Mononuclear cell (primary cell): ENCODE data around the gene RHCG. TPM values are rescaled to one million over a fixed set of nuclear protein-coding genes. Genes with fewer than 3 reads are reported as not detected.
"Not testable (repeated sequence)": the region's sequence is repeated elsewhere in the genome, so short reads cannot be mapped to it uniquely, and the experiment has no call there.

Experiments
- H3K27me3 ChIP-seq: 2 replicates; pipeline ENCODE4 v1.6.0; 2011; ENCODE audit warnings: low read length, control low read depth; ENCODE audit not compliant: insufficient read depth
- H3K4me1 ChIP-seq: 2 replicates; pipeline ENCODE4 v1.5.1; 2011; ENCODE audit warnings: mild to moderate bottlenecking, low read length, control low read depth; ENCODE audit not compliant: insufficient read depth
- H3K4me3 ChIP-seq: 2 replicates; pipeline ENCODE4 v1.5.1; 2011; ENCODE audit warnings: mild to moderate bottlenecking, low read length, moderate library complexity
- H3K9me3 ChIP-seq: 2 replicates; pipeline ENCODE4 v1.5.1; 2011; ENCODE audit warnings: low read depth, mild to moderate bottlenecking, control low read depth, low read length
- total RNA-seq: library from RNA; depleted of rRNA; stranded (reverse); fragments of >200 nt; gene quantifications from one replicate; pipeline ENCODE4 v1.2.3, GENCODE V29; 2012

RHCG gene
- total RNA-seq, 1 donor, result not detected

DNA sequence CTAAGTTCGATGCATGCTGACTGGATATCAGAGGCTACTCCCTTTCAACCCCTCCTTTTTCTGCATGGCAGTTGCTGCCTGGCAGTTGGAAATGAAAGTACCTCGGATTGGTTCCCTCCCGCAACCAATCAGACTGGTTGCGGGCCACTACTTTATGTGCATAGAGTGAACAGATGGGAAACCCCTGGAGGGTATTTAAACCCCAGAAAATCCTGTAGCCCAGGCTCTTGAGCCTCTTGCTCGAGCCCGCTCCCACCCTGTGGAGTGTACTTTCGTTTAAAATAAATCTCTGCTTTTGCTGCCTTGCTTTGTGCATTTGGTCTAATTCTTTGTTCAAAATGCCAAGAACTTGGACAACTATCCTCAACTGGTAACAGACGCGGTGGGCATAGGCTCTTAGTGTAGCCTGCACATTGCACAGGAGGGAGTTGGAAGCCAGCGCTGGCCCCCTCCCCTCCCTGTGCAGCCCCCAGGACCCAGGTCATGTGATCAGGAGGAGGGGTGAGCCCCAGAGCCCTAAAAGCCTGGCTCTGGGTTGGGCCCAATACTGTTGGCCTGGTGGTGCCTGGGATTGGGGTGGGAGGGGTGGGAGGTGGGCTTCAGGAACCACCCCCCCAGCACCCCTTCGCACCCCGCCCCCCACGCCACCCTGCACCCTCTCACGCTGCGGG is 26.8 kb downstream of the RHCG start:
- Histone ChIP-seq H3K4me1 (no peaks in the 10 kb centered on the region), H3K9me3 (no peaks in the 10 kb centered on the region), H3K27me3 (peaks cover 16% of the 10 kb centered on the region), H3K4me3 (no peak overlapping the region)

DNA sequence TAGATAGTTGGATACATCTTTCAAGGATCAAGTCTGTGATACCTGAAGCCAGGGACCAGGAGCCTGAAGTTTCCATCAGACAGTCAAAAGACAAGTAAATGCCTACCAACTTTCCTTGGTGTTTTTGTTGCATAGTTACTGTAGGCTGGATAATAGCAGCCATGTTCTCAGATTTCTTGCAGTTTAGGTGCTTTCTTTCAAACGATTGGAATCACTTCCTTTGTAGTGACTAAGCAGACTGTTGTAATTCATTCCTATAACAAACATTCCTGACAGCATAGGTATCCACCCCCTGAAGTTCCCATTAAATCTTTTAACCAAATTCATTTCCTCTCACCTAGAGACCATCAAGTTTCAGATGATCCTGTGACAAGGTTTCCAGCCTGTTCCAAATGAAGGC is 27.6 kb downstream of the RHCG start:
- H3K4me1 ChIP-seq, H3K4me3 ChIP-seq, H3K9me3 ChIP-seq: not testable (repeated sequence)
- H3K27me3 ChIP-seq, result peaks cover 16% of the 10 kb centered on the region

DNA sequence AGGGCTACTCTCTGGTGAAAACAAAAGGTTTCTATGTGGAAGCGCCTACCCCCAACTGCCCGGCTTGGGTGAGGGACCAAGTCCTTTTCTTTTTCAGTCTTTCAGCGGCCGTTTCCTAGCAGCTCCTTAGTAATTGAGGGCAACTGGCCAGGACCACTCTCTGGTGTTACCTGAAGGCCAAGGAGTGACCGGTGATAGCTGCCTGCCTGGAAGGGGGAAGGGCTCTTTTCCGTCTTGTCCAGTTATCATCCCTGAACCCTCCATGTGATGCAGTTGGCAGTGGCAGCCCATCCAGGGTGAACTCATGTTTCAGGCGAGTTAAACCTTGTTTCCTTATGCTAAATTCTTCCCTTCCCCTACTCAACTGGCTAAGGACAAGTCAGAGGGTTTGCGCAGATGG is 33.3 kb downstream of the RHCG start:
- no peaks in the 10 kb centered on the region for H3K9me3 ChIP-seq

DNA sequence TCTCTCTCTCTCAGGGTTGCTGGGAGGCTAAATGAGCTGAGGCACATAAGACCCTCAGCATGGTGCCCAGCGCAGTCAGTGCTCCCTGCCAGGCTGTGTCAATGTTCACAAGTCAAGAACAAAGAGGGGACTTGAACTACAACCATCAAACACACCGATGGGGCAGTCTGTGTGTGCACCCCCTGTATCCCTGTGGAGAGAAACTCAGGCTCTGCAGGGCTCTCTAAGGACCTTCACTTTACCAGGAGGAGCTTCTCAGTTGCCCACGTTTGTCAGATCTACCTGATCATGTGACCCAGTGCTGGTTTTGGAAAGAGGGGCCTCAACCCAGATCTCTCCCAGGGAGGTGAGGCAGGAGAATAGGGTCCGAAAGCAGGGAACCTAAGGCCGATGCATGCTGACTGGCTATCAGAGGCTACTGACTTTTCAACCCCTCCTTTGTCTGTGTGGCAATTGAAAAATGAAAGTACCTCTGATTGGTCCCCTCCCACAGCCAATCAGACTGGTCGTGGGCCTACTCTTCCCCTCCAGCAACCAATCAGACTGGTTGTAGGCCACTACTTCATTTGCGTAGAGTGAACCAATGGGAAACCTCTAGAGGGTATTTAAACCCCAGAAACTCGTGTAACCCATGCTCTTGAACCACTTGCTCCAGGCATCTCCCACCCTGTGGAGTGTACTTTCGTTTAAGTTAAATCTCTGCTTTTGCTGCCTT is 34.0 kb downstream of the RHCG start:
- H3K4me3 ChIP-seq, result no peak overlapping the region
- H3K9me3 ChIP-seq, result no peaks in the 10 kb centered on the region
- H3K4me1 ChIP-seq, result no peaks in the 10 kb centered on the region
- no peaks in the 10 kb centered on the region for H3K27me3 ChIP-seq

More for the DNA sequence above, 33.3 kb downstream of the RHCG start:
- no peaks in the 10 kb centered on the region for H3K4me1 ChIP-seq
- no peak overlapping the region for H3K4me3 ChIP-seq
- H3K27me3 ChIP-seq, result no peaks in the 10 kb centered on the region

DNA sequence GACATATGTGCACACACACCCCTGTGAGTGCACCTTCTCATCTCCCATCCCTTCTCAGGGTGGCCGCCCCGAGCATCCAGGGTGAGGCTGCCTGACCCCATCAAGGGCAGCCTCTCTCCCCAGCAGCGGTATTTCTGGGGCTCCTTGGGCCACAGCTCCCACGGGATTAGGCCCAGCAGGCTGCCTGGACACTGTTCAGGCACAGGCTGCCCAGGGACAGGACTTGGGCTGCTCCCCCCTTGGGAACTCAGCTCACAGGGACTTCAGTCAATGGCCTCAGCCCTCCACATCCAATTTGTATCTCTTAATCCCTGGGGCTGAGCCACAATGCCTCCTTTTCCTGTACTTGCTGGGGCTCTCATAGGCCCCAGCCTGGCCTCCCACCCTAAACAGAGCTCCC is 35.0 kb downstream of the RHCG start:
- no peaks in the 10 kb centered on the region for H3K27me3 ChIP-seq
- H3K4me3 ChIP-seq, result no peak overlapping the region
- no peaks in the 10 kb centered on the region for H3K9me3 ChIP-seq
- no peaks in the 10 kb centered on the region for H3K4me1 ChIP-seq

DNA sequence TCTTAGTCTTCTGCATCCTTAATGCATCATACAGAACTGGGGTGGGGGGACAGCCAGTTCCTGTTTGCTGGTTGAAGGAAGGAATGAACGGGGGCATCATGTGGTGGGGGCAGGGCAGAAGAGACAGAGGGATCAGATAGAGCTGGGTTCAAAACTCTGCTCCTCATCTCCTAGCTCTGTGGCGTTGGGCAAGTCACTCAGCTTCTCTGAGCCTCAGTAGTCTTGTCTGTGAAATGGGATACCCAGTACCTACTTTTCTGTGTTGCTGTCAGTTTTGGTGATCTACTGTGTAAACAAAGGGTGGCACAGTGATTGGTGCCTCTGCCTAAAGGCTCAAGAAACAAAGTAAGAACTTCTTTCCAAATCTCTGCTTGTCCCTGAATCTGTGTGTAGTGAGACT is 36.3 kb downstream of the RHCG start:
- Histone ChIP-seq H3K4me1 (no peaks in the 10 kb centered on the region), H3K9me3 (no peaks in the 10 kb centered on the region), H3K27me3 (no peaks in the 10 kb centered on the region)

DNA sequence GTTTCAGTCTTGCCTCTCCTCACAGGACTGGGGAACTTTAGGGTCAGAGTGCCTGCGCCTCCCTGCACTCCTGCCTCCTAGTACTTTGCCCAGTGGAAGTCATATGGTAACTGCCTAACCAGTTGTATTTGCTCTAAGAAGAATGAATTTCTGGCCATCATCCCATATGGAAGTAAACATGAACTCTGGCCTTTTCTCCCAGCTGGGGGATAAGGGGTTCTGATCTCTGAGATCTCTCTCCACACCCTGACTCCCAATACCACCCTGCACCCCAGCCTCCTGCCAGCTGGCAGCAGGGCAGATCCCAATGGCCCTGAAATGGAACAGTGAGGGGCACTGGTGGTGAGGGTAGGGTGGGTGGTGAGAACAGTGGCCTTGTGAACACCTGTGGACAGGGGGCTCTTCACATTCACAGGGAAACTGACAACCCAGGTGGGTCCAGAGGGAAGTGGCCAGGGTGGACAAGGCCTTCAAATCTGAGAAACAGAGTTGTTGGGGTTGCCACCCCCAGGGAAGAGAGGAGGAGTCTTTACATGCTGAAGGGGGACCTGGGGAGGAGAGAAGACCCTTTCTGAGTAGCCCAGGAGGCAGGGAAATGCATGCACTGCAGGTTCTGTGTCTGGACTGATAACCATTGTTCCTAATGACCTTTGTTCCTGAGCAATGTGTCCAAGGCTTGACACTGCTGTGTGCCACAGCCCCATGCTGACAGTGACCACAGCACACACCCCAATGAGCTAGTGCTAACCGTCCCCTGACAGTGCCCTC is 36.9 kb downstream of the RHCG start:
- H3K4me1 ChIP-seq, result no peaks in the 10 kb centered on the region
- H3K4me3 ChIP-seq, result no peak overlapping the region
- H3K27me3 ChIP-seq, result no peaks in the 10 kb centered on the region
- H3K9me3 ChIP-seq, result no peaks in the 10 kb centered on the region

More for the DNA sequence above, 36.3 kb downstream of the RHCG start:
- H3K4me3 ChIP-seq, result no peak overlapping the region

DNA sequence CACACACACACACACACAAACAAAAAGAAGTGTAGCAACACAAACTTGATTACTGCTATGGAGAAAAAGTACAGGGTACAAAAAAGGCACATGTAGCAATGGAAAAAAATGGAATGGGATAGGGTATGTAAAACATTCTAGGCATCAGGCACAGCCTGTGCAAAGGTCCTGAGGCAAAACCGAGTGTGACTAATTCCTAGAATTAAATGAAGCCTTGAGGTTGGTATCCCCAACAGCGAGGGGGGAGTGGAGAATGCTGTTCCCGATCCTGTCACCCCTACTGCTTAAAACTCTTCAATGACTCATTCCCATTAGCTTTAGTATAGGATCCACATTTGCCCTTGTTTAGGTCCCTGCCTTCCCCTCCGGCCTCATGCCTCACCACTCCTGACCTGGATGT is 37.9 kb downstream of the RHCG start:
- Histone ChIP-seq H3K9me3 (no peaks in the 10 kb centered on the region), H3K4me3 (no peak overlapping the region)

DNA sequence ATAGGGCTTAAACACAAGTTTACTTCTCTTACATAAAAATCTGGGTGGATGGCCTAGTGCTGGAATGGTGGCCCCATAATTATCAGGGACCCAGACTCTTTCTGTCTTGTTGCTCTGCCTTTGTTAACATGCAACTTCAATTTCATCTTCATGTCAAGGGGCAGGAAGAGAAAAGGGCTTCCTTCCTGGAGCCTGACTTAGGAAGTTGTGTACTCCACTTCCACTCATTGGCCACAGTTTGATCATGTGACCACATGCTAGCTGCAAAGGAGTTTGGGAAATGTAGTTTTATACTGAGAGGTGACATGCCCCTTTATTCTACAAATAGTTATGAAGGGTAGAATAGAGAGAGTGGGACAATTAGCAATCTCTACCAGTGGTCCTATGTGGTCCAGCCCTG is 39.3 kb downstream of the RHCG start:
- H3K4me3 ChIP-seq, result no peak overlapping the region
- no peaks in the 10 kb centered on the region for H3K9me3 ChIP-seq
- H3K27me3 ChIP-seq, result peaks cover 2% of the 10 kb centered on the region
- H3K4me1 ChIP-seq, result no peaks in the 10 kb centered on the region

More for the DNA sequence above, 37.9 kb downstream of the RHCG start:
- Histone ChIP-seq H3K4me1 (no peaks in the 10 kb centered on the region), H3K27me3 (no peaks in the 10 kb centered on the region)

DNA sequence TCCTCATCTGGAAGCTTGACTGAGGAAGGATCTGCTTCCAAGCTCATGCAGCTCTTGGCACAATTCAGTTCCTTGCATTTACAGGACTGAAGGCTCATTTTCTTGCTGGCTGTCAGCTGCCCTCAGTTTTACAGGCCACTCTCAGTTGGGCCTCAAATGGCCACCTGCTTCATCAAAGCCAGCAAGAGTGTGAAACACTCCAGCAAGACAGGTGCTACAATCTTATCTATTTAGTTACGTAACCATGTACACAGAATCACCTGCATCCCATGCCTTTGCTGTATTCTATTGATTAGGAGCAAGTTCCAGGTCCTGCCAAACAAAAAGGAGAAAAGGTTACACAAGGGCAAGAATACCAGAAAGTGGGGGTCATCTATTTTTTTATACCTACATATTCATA is 40.8 kb downstream of the RHCG start:
- Histone ChIP-seq H3K9me3 (no peaks in the 10 kb centered on the region), H3K4me3 (no peak overlapping the region), H3K4me1 (no peaks in the 10 kb centered on the region), H3K27me3 (peaks cover 7% of the 10 kb centered on the region)

DNA sequence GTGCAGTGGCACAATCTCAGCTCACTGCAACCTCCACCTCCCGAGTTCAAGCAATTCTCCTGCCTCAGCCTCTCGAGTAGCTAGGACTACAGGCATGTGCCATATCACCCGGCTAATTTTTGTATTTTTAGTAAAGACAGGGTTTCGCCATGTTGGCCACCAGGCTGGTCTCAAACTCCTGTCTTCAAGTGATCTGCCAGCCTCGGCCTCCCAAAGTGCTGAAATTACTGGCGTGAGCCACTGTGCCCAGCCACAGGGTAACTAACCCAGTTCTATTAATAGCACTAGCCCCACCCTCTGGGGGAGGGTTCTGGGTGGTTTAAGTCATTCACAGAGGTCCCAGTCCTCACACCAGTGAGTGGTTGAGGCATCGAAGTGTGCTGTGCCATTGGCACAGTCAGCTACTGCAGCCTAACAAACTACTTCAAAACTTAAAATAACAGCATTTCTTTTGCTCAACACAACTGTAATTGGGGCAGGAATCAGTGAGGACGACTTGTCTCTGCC is 44.0 kb downstream of the RHCG start:
- no peaks in the 10 kb centered on the region for H3K9me3 ChIP-seq
- no peak overlapping the region for H3K4me3 ChIP-seq
- no peaks in the 10 kb centered on the region for H3K4me1 ChIP-seq
- peaks cover 17% of the 10 kb centered on the region for H3K27me3 ChIP-seq

DNA sequence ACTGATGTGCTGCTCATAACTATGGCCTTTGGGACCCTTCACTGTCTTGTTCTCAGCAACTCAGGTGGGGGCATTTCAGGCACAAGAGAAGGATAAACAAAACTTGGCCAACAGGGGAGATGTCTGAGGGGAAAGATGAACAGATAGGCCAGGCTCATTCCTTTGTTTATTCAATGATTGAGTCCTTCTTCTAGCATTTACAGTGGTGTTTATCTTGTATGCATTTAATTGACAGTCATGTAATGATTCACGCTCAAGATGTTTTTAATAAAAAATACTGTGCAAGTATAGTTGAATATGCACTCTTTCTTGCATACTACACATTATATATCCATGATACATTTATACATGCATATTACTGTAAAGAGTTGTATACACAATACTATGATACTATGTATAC is 44.5 kb downstream of the RHCG start:
- H3K4me3 ChIP-seq, result no peak overlapping the region
- no peaks in the 10 kb centered on the region for H3K9me3 ChIP-seq
- H3K4me1 ChIP-seq, result no peaks in the 10 kb centered on the region
- peaks cover 20% of the 10 kb centered on the region for H3K27me3 ChIP-seq

DNA sequence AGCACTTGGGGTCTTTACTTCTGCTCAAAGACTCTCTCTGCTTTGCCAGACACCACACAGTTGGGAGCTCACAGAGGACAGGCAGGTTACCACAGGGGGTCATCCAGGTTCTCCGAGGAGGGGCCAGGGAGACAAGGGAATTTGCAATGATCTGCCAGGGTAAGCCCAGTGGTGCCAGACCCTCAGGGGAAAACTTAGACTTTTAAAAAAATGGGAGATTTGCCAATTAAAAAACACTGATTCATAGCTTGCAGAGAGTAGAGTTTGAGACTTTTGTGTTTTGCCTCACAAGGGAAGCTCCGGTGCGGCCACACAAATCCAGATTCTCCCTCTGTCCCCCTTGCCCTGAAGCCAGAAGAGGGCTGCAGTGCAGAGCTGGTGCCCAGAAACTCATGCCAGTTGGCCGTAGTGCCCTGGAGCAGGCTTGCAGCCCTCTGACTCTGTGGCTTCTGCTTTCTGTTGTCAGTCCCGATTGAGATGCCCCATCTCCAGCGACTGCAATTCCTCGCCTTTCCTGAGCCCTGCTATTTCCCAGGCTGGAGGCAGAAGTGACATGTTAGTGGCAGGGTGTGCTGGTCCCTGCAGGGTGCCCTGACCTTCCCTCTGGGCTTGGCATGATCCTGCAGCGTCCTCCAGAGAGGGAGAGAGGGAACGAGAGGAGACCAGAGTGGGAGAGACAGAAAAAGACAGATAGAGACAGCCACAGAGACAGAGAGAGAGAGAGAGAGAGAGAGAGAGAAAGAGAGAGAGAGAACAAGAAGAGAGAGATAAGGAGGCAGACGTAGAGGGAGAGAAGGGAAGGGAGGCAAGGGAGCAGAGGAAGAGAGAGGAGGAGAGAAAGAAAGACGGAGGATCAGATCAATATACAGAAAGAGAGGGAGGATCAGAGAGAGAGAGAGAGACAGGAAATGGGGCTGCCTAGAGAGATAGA is 46.0 kb downstream of the RHCG start:
- no peak overlapping the region for H3K4me3 ChIP-seq
- no peaks in the 10 kb centered on the region for H3K4me1 ChIP-seq
- no peaks in the 10 kb centered on the region for H3K9me3 ChIP-seq
- H3K27me3 ChIP-seq, result peaks cover 22% of the 10 kb centered on the region

DNA sequence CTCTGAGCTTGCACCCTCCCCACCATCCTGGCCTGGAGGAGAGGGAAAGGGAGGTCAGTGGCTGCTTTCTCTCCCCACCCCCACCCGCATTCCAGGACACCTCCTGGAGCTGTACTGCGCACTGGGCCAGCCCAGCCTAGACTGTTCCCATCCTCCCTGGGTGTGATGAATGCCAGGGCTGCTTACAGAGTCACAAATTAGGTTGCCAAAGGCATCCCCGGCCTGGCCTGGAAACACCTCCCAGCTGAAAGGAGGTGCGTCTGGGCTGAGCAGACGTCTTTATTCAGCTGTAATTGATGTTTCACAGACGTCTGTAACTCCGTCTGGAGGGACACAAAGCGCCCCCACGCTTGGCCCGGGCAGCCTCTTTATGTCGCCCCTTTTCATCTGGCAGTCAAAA is 47.6 kb downstream of the RHCG start:
- no peak overlapping the region for H3K4me3 ChIP-seq
- peaks cover 22% of the 10 kb centered on the region for H3K27me3 ChIP-seq
- no peaks in the 10 kb centered on the region for H3K4me1 ChIP-seq
- no peaks in the 10 kb centered on the region for H3K9me3 ChIP-seq
